Measurements from ENCODE around the gene FAM227A.

The FAM227A gene

GRCh38 chr22:38578505-38578904 is 77.7 kb downstream of the FAM227A start:
- TF ChIP-seq JUND (IDR thresholded peaks at IDR 0.05; ENCODE audit: low read depth): no peak
- no peak for DNase-seq (ENCODE audit: low read depth in 1 of 2, low spot score in 1 of 2)
- in situ Hi-C loops (cut with HindIII; ENCODE audit: low pct_unique_long_range_greater_than_20kb, low sequenced_read_pairs): no loop called here

DNA sequence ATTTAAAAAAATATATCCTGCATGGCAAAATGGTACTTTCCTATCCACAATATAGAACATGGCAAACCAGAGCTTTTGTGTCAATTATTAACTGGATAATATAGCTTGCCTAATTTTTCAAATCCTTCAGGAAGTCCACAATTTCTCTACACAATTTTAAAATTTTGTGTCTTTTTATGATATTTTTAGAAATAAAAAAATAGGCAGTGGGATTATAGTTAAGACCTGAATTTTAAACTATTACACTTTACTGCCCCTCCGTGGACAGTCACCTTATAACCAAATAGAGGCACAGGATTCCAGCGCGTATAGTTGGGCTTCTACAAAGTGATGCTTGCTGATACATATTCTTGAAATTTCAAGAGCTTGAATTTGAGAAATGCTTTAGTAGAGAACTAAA is 84.1 kb downstream of the FAM227A start:
- TF ChIP-seq JUND (IDR thresholded peaks at IDR 0.05; ENCODE audit: low read depth): no peak
- peak; percentile 11 to 61 for DNase-seq (ENCODE audit: low read depth in 1 of 2, low spot score in 1 of 2)
- in situ Hi-C loops (cut with HindIII; ENCODE audit: low pct_unique_long_range_greater_than_20kb, low sequenced_read_pairs): no loop called here

DNA sequence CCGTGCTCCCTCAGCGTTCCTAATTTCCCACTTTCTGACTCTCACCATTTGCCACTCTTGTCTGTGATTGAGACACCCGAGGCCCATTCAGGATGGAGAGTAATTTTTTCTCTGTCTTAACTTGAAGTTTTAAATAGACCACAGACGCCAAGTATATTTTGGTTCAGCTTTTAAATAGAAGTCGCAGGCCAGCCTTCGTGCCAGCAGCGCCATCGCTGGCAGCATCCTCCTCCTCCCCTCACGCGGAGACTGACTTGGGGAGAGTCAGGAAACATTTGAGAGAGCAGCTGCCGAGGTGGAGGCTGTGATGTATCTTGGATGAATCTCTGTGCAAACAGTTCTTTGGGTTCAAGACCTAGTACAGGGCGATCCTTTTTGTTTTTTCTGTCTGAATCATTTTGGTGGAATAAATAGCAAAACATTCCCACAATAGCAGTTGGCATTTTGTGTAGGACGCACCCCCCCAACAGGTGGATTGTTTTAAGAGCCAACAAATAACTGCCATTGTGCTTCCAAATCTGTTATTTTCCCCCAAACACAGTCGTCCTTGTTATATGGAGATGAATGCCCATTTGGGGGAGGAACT is 85.3 kb downstream of the FAM227A start:
- in situ Hi-C loops (cut with HindIII; ENCODE audit: low pct_unique_long_range_greater_than_20kb, low sequenced_read_pairs): no loop called here
- peak in 1 of 2 experiments; percentile 45 for DNase-seq (ENCODE audit: low read depth in 1 of 2, low spot score in 1 of 2)
- TF ChIP-seq JUND (IDR thresholded peaks at IDR 0.05; ENCODE audit: low read depth): no peak

GRCh38 chr22:38569972-38570778 is 86.0 kb downstream of the FAM227A start, which contains the start of gene DMC1:
TSS of gene DMC1 (minus strand) at chr22:38570183. CDS start at chr22:38568256, 1,927 bp downstream.
- peak; percentile 70 to 92 for DNase-seq (ENCODE audit: low read depth in 1 of 2, low spot score in 1 of 2)
- TF ChIP-seq JUND (IDR thresholded peaks at IDR 0.05; ENCODE audit: low read depth): no peak
- in situ Hi-C loops (cut with HindIII; ENCODE audit: low pct_unique_long_range_greater_than_20kb, low sequenced_read_pairs): no loop called here

DNA sequence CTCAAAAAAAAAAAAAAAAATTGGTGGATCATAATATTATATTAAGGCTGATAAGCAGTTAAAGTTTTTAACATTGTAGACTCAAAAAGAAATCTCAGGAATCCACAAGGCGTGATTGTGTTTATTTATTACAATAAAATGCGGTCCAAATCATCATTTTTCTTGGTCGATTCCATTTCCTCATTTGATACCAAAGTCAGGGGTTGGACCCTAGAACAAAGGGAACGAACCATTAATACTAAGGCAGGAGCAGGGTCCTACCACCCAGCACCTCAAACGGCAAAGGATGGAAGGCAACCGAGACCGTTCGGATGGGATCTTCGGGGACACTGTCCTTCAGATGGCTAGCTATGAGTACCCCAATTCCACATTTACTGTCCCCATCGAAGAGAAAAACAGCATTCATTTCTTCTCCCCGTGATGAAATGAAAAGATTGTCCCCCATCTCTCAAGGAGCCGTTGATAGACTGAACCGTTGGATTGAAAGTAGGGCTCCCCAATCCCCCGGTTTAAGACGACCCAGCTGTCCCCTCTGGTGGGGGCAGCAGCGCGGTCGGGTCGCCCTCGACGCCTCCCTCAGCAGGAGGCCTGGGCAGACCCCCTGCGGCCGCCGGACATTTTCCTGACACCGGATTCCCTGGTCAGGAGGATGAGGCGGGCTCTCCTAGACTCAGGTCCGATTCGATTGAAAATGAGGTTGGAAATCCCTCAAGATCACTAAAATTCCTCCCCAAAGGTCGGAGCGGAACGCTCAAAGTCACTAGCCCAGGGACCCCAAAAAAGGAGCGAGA is 86.8 kb downstream of the FAM227A start:
- no peak for DNase-seq (ENCODE audit: low read depth in 1 of 2, low spot score in 1 of 2)
- no peak for TF ChIP-seq JUND (IDR thresholded peaks at IDR 0.05; ENCODE audit: low read depth)
- in situ Hi-C loops (cut with HindIII; ENCODE audit: low pct_unique_long_range_greater_than_20kb, low sequenced_read_pairs): no loop called here

DNA sequence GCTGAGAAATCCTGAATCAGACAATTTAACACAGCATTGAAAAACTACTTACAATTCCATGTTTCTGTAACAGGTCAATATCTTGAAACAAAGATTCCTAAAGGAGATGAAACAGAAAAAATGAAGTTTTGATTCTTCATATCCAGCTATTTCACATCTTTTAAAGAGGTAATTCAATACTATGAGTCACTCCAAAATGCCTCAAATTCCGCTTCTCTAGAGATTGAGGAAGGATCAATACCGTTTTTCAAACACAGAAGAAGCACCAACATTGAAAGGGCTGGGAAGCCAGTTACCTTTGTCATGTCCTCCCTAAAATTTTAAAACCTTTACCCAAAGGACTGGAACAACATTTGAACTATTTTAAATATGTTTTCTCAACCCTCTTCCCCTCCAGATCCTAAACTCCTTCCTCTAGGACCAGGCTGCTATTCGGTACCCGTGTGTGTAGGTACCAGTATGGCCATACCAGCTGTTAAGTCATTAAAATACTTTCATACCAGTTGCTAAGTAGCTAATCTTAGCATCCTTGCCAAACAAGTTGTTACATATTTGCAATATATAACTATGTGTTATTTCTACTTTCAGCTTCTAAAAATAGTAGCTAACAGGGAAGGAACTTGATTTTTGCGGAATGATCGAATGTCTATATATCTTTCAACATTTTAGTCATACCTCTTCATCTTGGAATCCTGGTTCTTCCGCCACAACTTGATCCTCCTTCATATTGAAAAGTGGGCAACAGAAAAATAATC is 88.5 kb downstream of the FAM227A start:
- in situ Hi-C loops (cut with HindIII; ENCODE audit: low pct_unique_long_range_greater_than_20kb, low sequenced_read_pairs): no loop called here
- no peak for DNase-seq (ENCODE audit: low read depth in 1 of 2, low spot score in 1 of 2)

GRCh38 chr22:38566726-38567504 is 89.3 kb downstream of the FAM227A start:
- TF ChIP-seq JUND (IDR thresholded peaks at IDR 0.05; ENCODE audit: low read depth): no peak
- DNase-seq (ENCODE audit: low read depth in 1 of 2, low spot score in 1 of 2): no peak
- in situ Hi-C loops (cut with HindIII; ENCODE audit: low pct_unique_long_range_greater_than_20kb, low sequenced_read_pairs): no loop called here

More for the DNA sequence above, 88.5 kb downstream of the FAM227A start:
- no peak for TF ChIP-seq JUND (IDR thresholded peaks at IDR 0.05; ENCODE audit: low read depth)

DNA sequence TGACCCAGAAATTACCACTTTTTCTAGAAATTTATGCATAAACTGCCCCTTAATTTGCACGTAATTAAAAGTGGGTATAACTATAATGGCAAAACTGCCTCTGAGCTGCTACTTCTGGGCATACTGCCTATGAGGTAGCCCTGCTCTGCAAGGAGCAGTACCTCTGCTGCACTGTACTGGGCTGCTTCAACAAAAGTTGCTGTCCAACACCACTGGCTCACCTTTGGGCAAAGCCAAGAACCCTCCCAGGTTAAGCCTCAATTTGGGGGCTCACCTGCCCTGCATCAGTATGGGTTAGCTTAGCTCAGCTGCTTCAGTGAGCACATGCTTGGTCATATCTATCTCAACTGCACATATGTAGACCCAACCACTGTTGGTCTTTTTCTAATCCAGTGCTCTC is 90.8 kb downstream of the FAM227A start:
- no peak for DNase-seq (ENCODE audit: low read depth in 1 of 2, low spot score in 1 of 2)
- TF ChIP-seq JUND (IDR thresholded peaks at IDR 0.05; ENCODE audit: low read depth): no peak
- in situ Hi-C loops (cut with HindIII; ENCODE audit: low pct_unique_long_range_greater_than_20kb, low sequenced_read_pairs): no loop called here

DNA sequence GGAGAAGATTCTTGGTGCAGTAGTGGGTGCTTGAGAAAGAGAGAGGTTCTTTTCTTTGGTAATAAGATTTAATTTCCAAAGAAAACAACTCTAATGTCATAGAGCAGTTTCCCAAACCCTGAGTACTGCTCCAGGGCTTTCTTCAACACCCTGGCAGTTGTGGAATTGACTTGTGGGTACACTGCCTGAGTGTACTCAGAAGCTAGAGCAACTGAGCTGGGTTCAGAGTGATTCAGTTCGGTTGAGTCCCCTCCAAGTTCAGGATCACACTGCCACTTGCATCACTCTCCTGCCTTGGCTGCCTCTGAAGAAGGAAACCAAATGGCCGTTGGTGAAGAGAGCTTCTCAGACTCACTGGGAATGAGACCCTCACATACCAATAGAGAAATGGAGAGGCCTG is 91.5 kb downstream of the FAM227A start:
- no peak for DNase-seq (ENCODE audit: low read depth in 1 of 2, low spot score in 1 of 2)
- no peak for TF ChIP-seq JUND (IDR thresholded peaks at IDR 0.05; ENCODE audit: low read depth)
- in situ Hi-C loops (cut with HindIII; ENCODE audit: low pct_unique_long_range_greater_than_20kb, low sequenced_read_pairs): no loop called here

GRCh38 chr22:38554281-38554680 is 101.9 kb downstream of the FAM227A start:
- in situ Hi-C loops (cut with HindIII; ENCODE audit: low pct_unique_long_range_greater_than_20kb, low sequenced_read_pairs): no loop called here
- DNase-seq (ENCODE audit: low read depth in 1 of 2, low spot score in 1 of 2): no peak
- no peak for TF ChIP-seq JUND (IDR thresholded peaks at IDR 0.05; ENCODE audit: low read depth)

GRCh38 chr22:38549101-38549894 is 106.9 kb downstream of the FAM227A start:
- DNase-seq (ENCODE audit: low read depth in 1 of 2, low spot score in 1 of 2): peak; percentile 12 to 65
- TF ChIP-seq JUND (IDR thresholded peaks at IDR 0.05; ENCODE audit: low read depth): no peak
- in situ Hi-C loops (cut with HindIII; ENCODE audit: low pct_unique_long_range_greater_than_20kb, low sequenced_read_pairs): no loop called here

Data from T47D (cell line).